NOMO-1 treated with dmso at 0.1 percent for 144 hours (cell line): Measurements from ENCODE around the gene ENG.

Experiments used
- DNase-seq: peaks from one replicate; lab custom pipeline; 2025; ENCODE audit not compliant: unreplicated experiment; lab: John Stamatoyannopoulos, UW

Gene ENG

GRCh38 chr9:127796225-127796813 lies 58.1 kb downstream of the ENG start:
- no peak for DNase-seq

- DNase-seq, result no peak
Observed at GRCh38 chr9:127794001-127794791, 60.3 kb downstream of the ENG start.

- no peak for DNase-seq
Observed at GRCh38 chr9:127793093-127793708, 61.3 kb downstream of the ENG start.

- DNase-seq, result no peak
Observed at GRCh38 chr9:127792417-127793031, 61.9 kb downstream of the ENG start.

- no peak for DNase-seq
Observed at GRCh38 chr9:127791085-127791484, 63.4 kb downstream of the ENG start.

- DNase-seq, result no peak
Observed at GRCh38 chr9:127790094-127790855, 64.2 kb downstream of the ENG start.

GRCh38 chr9:127789179-127789578 lies 65.3 kb downstream of the ENG start:
- no peak for DNase-seq

GRCh38 chr9:127788337-127789011 lies 66.0 kb downstream of the ENG start:
- DNase-seq, result no peak

GRCh38 chr9:127786773-127787104 lies 67.7 kb downstream of the ENG start:
- no peak for DNase-seq

GRCh38 chr9:127785933-127786772 lies 68.3 kb downstream of the ENG start, which contains the start of gene CDK9:
Gene CDK9 (plus strand): TSS chr9:127786034. CDS start chr9:127786149, 115 bp downstream.
- DNase-seq, result peak; percentile 78

GRCh38 chr9:127785023-127785932 lies 69.2 kb downstream of the ENG start:
- DNase-seq, result peak; percentile 84

- DNase-seq, result peak; percentile 97
Observed at GRCh38 chr9:127783111-127784008, 71.1 kb downstream of the ENG start.

- no peak for DNase-seq
Observed at GRCh38 chr9:127781806-127782205, 72.7 kb downstream of the ENG start.

- peak; percentile 31 for DNase-seq
Observed at GRCh38 chr9:127780909-127781308, 73.5 kb downstream of the ENG start.

GRCh38 chr9:127780126-127780885 lies 74.2 kb downstream of the ENG start:
- DNase-seq, result no peak

- DNase-seq, result peak; percentile 57
Observed at GRCh38 chr9:127779136-127779981, 75.1 kb downstream of the ENG start.
